Sigmoid colon (tissue), 7 donors: Measurements from ENCODE around the gene CSF1R. TPM values are rescaled to one million over a fixed set of nuclear protein-coding genes. Genes with fewer than 3 reads are reported as not detected.
"Not testable (repeated sequence)": the region's sequence is repeated elsewhere in the genome, so short reads cannot be mapped to it uniquely, and the experiment has no call there.

Experiments
- DNase-seq: peaks from one replicate; pipeline ENCODE4 v3.0.0-alpha.2; 2019
- H3K27ac ChIP-seq, 4 donors: fragments of 200-600 bp; sonication (generic); one replicate each; pipeline ENCODE4 v1.5.1; 2016 to 2019; ENCODE audit warnings: mild to moderate bottlenecking in 1 of 4
- H3K27me3 ChIP-seq, 3 donors: fragments of 200-600 bp; sonication (generic); one replicate each; pipeline ENCODE4 v1.5.1; 2019; ENCODE audit warnings: mild to moderate bottlenecking in 1 of 3
- H3K36me3 ChIP-seq, 4 donors: fragments of 200-600 bp; sonication (generic); one replicate each; pipeline ENCODE4 v1.5.1; 2016 to 2019
- H3K4me1 ChIP-seq, 4 donors: fragments of 200-600 bp; sonication (generic); one replicate each; pipeline ENCODE4 v1.5.1; 2017 to 2019
- H3K4me3 ChIP-seq, 4 donors: fragments of 200-600 bp; sonication (generic); one replicate each; pipeline ENCODE4 v1.5.1; 2017 to 2019; ENCODE audit warnings: mild to moderate bottlenecking in 2 of 4, moderate library complexity in 1 of 4
- H3K9me3 ChIP-seq, 4 donors: fragments of 200-600 bp in 3 of 4; sonication (generic) in 3 of 4; one replicate each; pipeline versions ENCODE4 v1.5.1 to v1.6.1; 2013 to 2019
- EP300 ChIP-seq, 4 donors: sonication (generic); formaldehyde crosslinking; IDR thresholded peaks; one replicate each; pipeline ENCODE4 v1.6.1; 2017; ENCODE audit warnings: antibody characterized with exemption in 4 of 4
- POLR2A ChIP-seq, 2 donors: fragments of 450-650 bp; IDR thresholded peaks; one replicate each; pipeline ENCODE4 v1.6.1; 2016; ENCODE audit warnings: antibody characterized with exemption in 2 of 2, mild to moderate bottlenecking in 2 of 2, moderate library complexity in 2 of 2
- POLR2AphosphoS5 ChIP-seq, 4 donors: sonication (generic); formaldehyde crosslinking; IDR thresholded peaks; one replicate each; pipeline ENCODE4 v1.6.1; 2017; ENCODE audit warnings: antibody characterized with exemption in 4 of 4
- WGBS, 2 donors: extraction: QIAGEN DNeasy Blood & Tissue Kit; methylation state at CpG; one replicate each; pipeline ENCODE4 v1.1.7; 2013; 5-methylcytosine and 5-hydroxymethylcytosine counted together
- intact Hi-C: fragments of 100-400 bp; cut with DNase I; formaldehyde crosslinking; loops from one replicate; pipeline ENCODE4 v1.15.1; 2023
- polyA plus RNA-seq, 3 donors: library from polyadenylated mRNA; stranded (reverse); fragments of 200-250 nt; gene quantifications; one replicate each; pipeline ENCODE4 v1.2.3, GENCODE V29; 2013
- total RNA-seq, 4 donors: library from RNA; depleted of rRNA; stranded (reverse); fragments of >200 nt; gene quantifications; one replicate each; pipeline ENCODE4 v1.1.0, GENCODE V29; 2016
- TF ChIP-seq, protein P1 (sequence below), 4 experiments: fragments of 450-650 bp in 3 of 4; fragments of 200-600 bp in 1 of 4; IDR thresholded peaks; one replicate each; pipeline ENCODE4 v1.5.1; 2016 to 2019; ENCODE audit warnings: antibody characterized with exemption in 4 of 4, mild to moderate bottlenecking in 3 of 4, moderate library complexity in 2 of 4
- donor health status: healthy with polysubstance abuse.
- donor health status: Bipolar disorder and iron deficiency.
- donor health status: healthy.

Gene CSF1R
- total and polyA plus RNA-seq, 7 donors, result 10.8 to 44.4 (median 26.1) TPM

DNA sequence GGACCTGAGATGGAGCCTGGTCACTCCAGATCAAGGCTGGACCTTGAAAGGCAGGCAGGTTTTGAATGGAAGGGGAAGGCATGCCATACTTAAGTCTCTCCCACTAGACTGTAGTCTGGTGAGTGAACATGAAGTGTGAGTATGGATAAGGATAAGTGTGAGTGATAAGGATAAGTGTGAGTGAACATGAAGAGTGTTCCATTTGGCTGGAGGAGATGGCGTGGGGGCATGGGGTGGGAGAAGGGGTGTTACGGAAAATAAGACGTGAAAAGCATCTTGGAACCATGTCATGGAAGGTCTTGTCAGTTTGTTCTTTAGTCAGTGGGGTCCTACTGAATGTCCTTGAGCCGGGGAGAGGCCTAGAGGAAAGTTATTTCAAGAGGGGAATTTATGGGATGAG is 53.0 kb downstream of the CSF1R start:
- no peak for DNase-seq
- no peaks in the 10 kb centered on the region for H3K27me3 ChIP-seq
- 91 to 93% methylated on average over 4 of the region's 4 CpGs for WGBS, 2 donors
- no peaks in the 10 kb centered on the region for H3K4me1 ChIP-seq
- no peak overlapping the region for H3K4me3 ChIP-seq
- no peak overlapping the region for H3K27ac ChIP-seq
- peaks cover 30 to 99% (median 61%) of the 10 kb centered on the region in 4 donors for H3K36me3 ChIP-seq
- intact Hi-C loops, result no loop called here
- H3K9me3 ChIP-seq, result no peaks in the 10 kb centered on the region
- TF ChIP-seq POLR2A (IDR thresholded peaks at IDR 0.05) (no peak), POLR2AphosphoS5 (IDR thresholded peaks at IDR 0.05) (no peak), EP300 (IDR thresholded peaks at IDR 0.05) (no peak)
- TF ChIP-seq, protein P1, sequence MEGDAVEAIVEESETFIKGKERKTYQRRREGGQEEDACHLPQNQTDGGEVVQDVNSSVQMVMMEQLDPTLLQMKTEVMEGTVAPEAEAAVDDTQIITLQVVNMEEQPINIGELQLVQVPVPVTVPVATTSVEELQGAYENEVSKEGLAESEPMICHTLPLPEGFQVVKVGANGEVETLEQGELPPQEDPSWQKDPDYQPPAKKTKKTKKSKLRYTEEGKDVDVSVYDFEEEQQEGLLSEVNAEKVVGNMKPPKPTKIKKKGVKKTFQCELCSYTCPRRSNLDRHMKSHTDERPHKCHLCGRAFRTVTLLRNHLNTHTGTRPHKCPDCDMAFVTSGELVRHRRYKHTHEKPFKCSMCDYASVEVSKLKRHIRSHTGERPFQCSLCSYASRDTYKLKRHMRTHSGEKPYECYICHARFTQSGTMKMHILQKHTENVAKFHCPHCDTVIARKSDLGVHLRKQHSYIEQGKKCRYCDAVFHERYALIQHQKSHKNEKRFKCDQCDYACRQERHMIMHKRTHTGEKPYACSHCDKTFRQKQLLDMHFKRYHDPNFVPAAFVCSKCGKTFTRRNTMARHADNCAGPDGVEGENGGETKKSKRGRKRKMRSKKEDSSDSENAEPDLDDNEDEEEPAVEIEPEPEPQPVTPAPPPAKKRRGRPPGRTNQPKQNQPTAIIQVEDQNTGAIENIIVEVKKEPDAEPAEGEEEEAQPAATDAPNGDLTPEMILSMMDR (IDR thresholded peaks at IDR 0.05), result no peak

DNA sequence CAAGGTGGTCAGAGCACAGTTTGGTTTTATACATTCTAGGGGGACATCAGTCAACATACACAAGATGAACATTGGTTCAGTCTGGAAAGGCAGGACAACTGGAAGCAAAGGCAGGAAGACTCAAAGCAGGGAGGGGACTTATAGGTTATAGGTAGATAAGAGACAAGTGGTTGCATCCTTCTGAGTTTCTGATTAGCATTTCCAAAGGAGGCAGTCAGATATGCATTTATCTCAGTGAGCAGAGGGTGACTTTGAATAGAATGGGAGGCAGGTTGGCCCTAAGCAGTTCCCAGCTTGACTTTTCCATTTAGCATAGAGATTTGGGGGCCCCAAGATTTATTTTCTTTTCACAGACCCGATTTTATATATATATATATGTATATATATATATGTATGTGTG is 58.3 kb downstream of the CSF1R start:
- H3K4me3 ChIP-seq, intact Hi-C loops, DNase-seq, H3K9me3 ChIP-seq, H3K4me1 ChIP-seq, H3K27me3 ChIP-seq, H3K27ac ChIP-seq: not testable (repeated sequence)
- WGBS, 2 donors, result 51 to 67% methylated on average over 1 of the region's 1 CpG
- peaks cover 16 to 98% (median 54%) of the 10 kb centered on the region in 4 donors for H3K36me3 ChIP-seq

DNA sequence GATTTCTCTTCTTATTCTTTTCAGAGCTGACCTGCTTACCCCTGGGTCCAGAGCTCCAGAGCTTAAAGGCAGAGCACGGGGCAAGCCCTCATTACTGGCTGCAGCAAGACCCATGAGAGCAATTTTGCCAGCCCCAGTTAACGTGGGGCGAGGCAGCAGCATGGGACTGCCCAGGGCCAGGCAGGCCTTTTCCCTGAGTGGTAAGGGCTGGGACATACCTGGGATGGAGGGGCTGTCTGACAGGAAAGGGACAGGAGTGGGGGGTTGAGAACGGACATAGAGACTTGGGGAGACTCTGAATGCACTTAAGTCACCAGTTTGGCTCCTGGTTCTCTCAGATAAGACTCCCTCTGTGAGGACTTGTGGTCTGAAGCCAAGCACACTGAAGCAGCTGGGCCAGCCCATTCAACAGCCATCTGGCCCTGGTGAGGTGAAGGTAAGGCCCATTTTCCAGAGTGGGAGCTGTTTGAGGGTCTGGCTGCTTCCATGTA is 59.6 kb downstream of the CSF1R start:
- Histone ChIP-seq H3K27ac (no peak overlapping the region), H3K27me3 (no peaks in the 10 kb centered on the region), H3K9me3 (no peaks in the 10 kb centered on the region), H3K36me3 (peaks cover 3 to 97% (median 45%) of the 10 kb centered on the region in 4 donors), H3K4me1 (peaks cover 0 to 13% (median 10%) of the 10 kb centered on the region in 4 donors), H3K4me3 (no peak overlapping the region)
- DNase-seq, result no peak
- 93 to 96% methylated on average over 4 of the region's 4 CpGs for WGBS, 2 donors
- intact Hi-C loops, result no loop called here
- TF ChIP-seq POLR2A (IDR thresholded peaks at IDR 0.05), result no peak
- TF ChIP-seq, protein P1 (IDR thresholded peaks at IDR 0.05), result no peak
- TF ChIP-seq POLR2AphosphoS5 (IDR thresholded peaks at IDR 0.05), result no peak
- no peak for TF ChIP-seq EP300 (IDR thresholded peaks at IDR 0.05)

DNA sequence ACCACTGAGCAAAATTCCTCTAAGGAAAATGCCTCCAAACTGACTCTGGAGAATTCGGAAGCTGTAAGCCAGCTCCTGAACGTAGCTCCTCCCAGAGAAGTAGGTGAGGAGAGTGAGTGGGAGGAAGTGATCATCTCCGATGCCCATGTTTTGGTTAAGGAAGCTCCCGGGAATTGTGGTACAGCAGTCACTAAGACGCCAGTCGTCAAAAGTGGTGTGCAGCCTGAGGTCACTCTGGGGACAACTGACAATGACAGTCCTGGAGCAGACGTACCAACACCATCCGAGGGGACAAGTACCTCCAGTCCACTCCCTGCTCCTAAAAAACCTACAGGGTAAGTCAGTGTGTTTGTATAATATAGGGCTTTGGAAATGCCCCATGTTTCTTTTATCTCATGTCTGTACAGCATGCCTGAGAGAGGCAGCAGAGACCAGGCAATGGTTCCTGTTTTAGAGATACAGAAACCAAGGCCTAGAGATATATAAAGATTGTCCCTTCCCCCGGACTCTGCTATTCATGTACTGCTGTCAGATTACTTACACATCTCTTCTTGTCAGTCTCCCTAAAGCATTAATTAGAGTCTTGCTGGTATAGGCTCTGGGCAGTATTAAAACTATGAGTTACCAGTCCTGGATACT is 61.9 kb downstream of the CSF1R start:
- intact Hi-C loops, result no loop called here
- H3K36me3 ChIP-seq, result peaks cover 7 to 97% (median 44%) of the 10 kb centered on the region in 4 donors
- no peaks in the 10 kb centered on the region for H3K9me3 ChIP-seq
- H3K4me3 ChIP-seq, result no peak overlapping the region
- H3K27ac ChIP-seq, result peak overlapping the region in 1 of 4 donors; percentile 10
- TF ChIP-seq POLR2A (IDR thresholded peaks at IDR 0.05), result no peak
- TF ChIP-seq, protein P1 (IDR thresholded peaks at IDR 0.05), result no peak
- TF ChIP-seq EP300 (IDR thresholded peaks at IDR 0.05), result no peak
- no peak for TF ChIP-seq POLR2AphosphoS5 (IDR thresholded peaks at IDR 0.05)
- peaks cover 0 to 15% (median 13%) of the 10 kb centered on the region in 4 donors for H3K4me1 ChIP-seq
- 82 to 91% methylated on average over 9 of the region's 9 CpGs for WGBS, 2 donors
- no peaks in the 10 kb centered on the region for H3K27me3 ChIP-seq
- no peak for DNase-seq

DNA sequence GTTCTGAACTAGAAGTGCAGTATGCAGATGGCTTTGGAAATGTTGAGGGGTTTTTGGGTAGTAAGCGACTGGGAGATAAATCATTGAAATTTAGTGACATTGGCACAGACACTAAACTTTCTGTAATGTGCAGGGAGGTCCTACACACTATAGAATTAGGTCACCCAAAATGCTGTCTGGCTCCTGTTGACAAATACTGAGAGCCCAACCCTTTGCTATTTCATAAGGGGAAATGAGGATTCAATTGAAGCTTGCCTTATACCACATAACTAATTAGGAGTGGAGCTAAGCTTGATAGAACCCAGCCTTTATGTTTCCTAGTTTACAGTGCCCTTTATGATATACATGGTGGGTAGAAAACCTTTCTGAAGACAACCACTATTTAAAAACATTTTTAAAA is 63.2 kb downstream of the CSF1R start:
- intact Hi-C loops, result no loop called here
- TF ChIP-seq POLR2AphosphoS5 (IDR thresholded peaks at IDR 0.05) (no peak), POLR2A (IDR thresholded peaks at IDR 0.05) (no peak), EP300 (IDR thresholded peaks at IDR 0.05) (no peak)
- TF ChIP-seq, protein P1 (IDR thresholded peaks at IDR 0.05), result no peak
- no peaks in the 10 kb centered on the region for H3K27me3 ChIP-seq
- no peaks in the 10 kb centered on the region for H3K9me3 ChIP-seq
- no peak overlapping the region for H3K4me3 ChIP-seq
- WGBS, 2 donors, result 88 to 96% methylated on average over 1 of the region's 1 CpG
- DNase-seq, result no peak
- H3K4me1 ChIP-seq, result peaks cover 0 to 15% (median 13%) of the 10 kb centered on the region in 4 donors
- peak overlapping the region in 1 of 4 donors; percentile 8 for H3K27ac ChIP-seq
- peaks cover 11 to 99% (median 49%) of the 10 kb centered on the region in 4 donors for H3K36me3 ChIP-seq
